Measurements from ENCODE around the gene OR2AG1.

The OR2AG1 gene

DNA sequence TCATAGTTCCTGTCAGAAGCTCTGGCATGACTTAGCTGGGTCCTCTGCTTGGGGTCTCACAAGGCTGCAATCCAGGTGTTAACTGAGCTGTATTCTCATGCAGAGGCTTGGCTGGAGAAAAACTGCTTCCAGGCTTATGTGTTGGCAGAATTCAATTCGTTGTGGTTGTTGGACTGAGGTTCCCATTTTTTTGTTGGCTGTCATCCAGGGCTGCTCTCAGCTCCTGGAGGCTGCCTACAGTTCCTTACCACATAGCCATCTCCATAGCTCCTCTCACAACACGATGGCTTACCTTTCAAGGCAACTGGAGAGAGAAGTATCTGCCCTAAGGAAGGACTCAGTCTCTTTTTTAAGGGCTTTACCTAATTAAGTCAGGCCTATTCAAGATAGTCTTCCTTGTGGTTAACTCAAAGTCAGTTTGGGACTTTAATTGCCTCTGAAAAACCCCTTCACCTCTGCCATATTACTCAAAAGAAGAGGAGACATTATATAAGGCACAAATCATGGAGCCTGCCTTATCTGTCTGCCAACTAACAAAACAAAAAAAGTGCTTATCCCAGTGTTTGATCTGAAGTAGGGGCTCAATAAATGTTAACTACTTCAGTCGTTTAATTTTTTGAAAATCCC lies 46.2 kb upstream of the OR2AG1 start:
- ChIA-PET POLR2A (no interaction called here), CTCF (interaction anchor here (0.6 to 8.8 kb wide), 7 partner anchors 9 to 158 kb away, joined by 3 to 83 read pairs (median 3); no protein-coding TSS in a partner anchor)
- TF ChIP-seq ZNF561 (tag by site-specific recombination; IDR thresholded peaks at IDR 0.05; ENCODE audit: borderline replicate concordance) (no peak), ZFP41 (tag by site-specific recombination; IDR thresholded peaks at IDR 0.05; ENCODE audit: borderline replicate concordance) (no peak), BCL11B (tag by site-specific recombination; IDR thresholded peaks at IDR 0.05; ENCODE audit: low read depth) (no peak), ZFHX2 (tag by site-specific recombination; conservative IDR thresholded peaks at IDR 0.05) (no peak), MEIS1 (CRISPR knock-in tag; IDR thresholded peaks at IDR 0.05; ENCODE audit: borderline replicate concordance) (no peak), GLIS2 (tag by site-specific recombination; IDR thresholded peaks at IDR 0.05) (no peak), ZFP3 (tag by site-specific recombination; IDR thresholded peaks at IDR 0.05; ENCODE audit: low read depth) (no peak), ZNF121 (tag by site-specific recombination; IDR thresholded peaks at IDR 0.05) (no peak), ZNF433 (tag by site-specific recombination; IDR thresholded peaks at IDR 0.05; ENCODE audit: low read depth) (no peak), BCL11A (tag by site-specific recombination; IDR thresholded peaks at IDR 0.05; ENCODE audit: low read depth) (no peak), KLF10 (tag by site-specific recombination; IDR thresholded peaks at IDR 0.05) (no peak), ZNF501 (tag by site-specific recombination; IDR thresholded peaks at IDR 0.05) (no peak), ZNF19 (tag by site-specific recombination; IDR thresholded peaks at IDR 0.05; ENCODE audit: low read depth) (no peak), ZNF133 (tag by site-specific recombination; IDR thresholded peaks at IDR 0.05) (no peak), ZNF707 (tag by site-specific recombination; IDR thresholded peaks at IDR 0.05) (no peak), ZNF24 (tag by site-specific recombination; IDR thresholded peaks at IDR 0.05) (no peak)
- TF ChIP-seq, protein P1, sequence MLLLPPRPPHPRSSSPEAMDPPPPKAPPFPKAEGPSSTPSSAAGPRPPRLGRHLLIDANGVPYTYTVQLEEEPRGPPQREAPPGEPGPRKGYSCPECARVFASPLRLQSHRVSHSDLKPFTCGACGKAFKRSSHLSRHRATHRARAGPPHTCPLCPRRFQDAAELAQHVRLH (tag by site-specific recombination; IDR thresholded peaks at IDR 0.05) = no peak
- TF ChIP-seq, protein P2, sequence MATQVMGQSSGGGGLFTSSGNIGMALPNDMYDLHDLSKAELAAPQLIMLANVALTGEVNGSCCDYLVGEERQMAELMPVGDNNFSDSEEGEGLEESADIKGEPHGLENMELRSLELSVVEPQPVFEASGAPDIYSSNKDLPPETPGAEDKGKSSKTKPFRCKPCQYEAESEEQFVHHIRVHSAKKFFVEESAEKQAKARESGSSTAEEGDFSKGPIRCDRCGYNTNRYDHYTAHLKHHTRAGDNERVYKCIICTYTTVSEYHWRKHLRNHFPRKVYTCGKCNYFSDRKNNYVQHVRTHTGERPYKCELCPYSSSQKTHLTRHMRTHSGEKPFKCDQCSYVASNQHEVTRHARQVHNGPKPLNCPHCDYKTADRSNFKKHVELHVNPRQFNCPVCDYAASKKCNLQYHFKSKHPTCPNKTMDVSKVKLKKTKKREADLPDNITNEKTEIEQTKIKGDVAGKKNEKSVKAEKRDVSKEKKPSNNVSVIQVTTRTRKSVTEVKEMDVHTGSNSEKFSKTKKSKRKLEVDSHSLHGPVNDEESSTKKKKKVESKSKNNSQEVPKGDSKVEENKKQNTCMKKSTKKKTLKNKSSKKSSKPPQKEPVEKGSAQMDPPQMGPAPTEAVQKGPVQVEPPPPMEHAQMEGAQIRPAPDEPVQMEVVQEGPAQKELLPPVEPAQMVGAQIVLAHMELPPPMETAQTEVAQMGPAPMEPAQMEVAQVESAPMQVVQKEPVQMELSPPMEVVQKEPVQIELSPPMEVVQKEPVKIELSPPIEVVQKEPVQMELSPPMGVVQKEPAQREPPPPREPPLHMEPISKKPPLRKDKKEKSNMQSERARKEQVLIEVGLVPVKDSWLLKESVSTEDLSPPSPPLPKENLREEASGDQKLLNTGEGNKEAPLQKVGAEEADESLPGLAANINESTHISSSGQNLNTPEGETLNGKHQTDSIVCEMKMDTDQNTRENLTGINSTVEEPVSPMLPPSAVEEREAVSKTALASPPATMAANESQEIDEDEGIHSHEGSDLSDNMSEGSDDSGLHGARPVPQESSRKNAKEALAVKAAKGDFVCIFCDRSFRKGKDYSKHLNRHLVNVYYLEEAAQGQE (tag by site-specific recombination; IDR thresholded peaks at IDR 0.05) = no peak
- Histone ChIP-seq H3K4me3 (ENCODE audit: low read depth, low read length) (no peak overlapping the region), H3K27ac (ENCODE audit: extremely low read depth, low read depth, low read length) (no peak overlapping the region), H3K4me1 (ENCODE audit: control insufficient read depth, insufficient read depth, low read length) (no peaks in the 10 kb centered on the region), H3K36me3 (ENCODE audit: control insufficient read depth in 2 of 2, insufficient read depth in 1 of 2, low read length in 2 of 2) (no peaks in the 10 kb centered on the region), H3K9me3 (ENCODE audit: control insufficient read depth, insufficient read depth, low read depth, low read length) (no peaks in the 10 kb centered on the region)

DNA sequence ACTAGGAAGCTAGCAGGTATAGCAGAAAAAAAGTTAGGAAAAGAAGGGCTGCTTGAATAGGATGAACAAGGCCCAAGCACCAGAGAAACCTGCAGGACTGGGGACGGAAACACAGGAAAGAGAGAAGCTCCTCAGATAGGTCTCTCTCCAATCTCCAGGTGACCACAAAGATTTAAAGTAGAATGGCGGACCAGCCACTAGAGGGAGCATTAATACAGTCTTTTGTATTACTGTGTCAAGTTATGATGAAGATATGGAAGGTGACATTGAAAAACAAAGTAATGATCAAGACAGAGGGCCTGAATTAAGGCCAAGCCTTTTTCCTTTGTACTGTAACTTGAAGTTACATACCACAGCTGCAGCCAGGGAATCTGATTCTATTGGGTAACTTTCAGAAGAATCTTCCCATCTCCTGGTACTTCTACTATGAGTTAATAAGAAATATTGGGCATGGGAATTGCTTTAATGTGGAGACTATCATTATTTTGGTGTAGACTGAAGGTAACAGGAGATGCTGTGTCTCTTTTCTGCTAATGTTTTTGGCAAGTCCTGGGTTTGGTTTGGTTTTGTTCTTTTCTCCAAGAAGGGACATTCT lies 44.9 kb upstream of the OR2AG1 start:
- H3K4me3 ChIP-seq (ENCODE audit: low read depth, low read length) = no peak overlapping the region
- H3K4me1 ChIP-seq (ENCODE audit: control insufficient read depth, insufficient read depth, low read length) = no peaks in the 10 kb centered on the region
- TF ChIP-seq ZNF654 (tag by site-specific recombination; IDR thresholded peaks at IDR 0.05; ENCODE audit: low read depth) = peak; percentile 50; the same call in 1 of the 2 replicates
- TF ChIP-seq, protein P3, sequence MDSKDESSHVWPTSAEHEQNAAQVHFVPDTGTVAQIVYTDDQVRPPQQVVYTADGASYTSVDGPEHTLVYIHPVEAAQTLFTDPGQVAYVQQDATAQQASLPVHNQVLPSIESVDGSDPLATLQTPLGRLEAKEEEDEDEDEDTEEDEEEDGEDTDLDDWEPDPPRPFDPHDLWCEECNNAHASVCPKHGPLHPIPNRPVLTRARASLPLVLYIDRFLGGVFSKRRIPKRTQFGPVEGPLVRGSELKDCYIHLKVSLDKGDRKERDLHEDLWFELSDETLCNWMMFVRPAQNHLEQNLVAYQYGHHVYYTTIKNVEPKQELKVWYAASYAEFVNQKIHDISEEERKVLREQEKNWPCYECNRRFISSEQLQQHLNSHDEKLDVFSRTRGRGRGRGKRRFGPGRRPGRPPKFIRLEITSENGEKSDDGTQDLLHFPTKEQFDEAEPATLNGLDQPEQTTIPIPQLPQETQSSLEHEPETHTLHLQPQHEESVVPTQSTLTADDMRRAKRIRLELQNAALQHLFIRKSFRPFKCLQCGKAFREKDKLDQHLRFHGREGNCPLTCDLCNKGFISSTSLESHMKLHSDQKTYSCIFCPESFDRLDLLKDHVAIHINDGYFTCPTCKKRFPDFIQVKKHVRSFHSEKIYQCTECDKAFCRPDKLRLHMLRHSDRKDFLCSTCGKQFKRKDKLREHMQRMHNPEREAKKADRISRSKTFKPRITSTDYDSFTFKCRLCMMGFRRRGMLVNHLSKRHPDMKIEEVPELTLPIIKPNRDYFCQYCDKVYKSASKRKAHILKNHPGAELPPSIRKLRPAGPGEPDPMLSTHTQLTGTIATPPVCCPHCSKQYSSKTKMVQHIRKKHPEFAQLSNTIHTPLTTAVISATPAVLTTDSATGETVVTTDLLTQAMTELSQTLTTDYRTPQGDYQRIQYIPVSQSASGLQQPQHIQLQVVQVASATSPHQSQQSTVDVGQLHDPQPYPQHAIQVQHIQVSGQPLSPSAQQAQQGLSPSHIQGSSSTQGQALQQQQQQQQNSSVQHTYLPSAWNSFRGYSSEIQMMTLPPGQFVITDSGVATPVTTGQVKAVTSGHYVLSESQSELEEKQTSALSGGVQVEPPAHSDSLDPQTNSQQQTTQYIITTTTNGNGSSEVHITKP (tag by site-specific recombination; IDR thresholded peaks at IDR 0.05) = no peak
- POLR2A ChIA-PET = interaction anchor here (0.6 kb wide), 1 partner anchor 145 kb away, joined by 3 read pairs; no protein-coding TSS in a partner anchor
- H3K36me3 ChIP-seq (ENCODE audit: control insufficient read depth in 2 of 2, insufficient read depth in 1 of 2, low read length in 2 of 2) = no peaks in the 10 kb centered on the region
- no peaks in the 10 kb centered on the region for H3K9me3 ChIP-seq (ENCODE audit: control insufficient read depth, insufficient read depth, low read depth, low read length)
- CTCF ChIA-PET = interaction anchor here (0.6 to 8.8 kb wide), 26 partner anchors 9 to 927 kb away, joined by 3 to 83 read pairs (median 4); partner anchors contain the start of gene OR2AG2
- H3K27ac ChIP-seq (ENCODE audit: extremely low read depth, low read depth, low read length) = no peak overlapping the region

All from HEK293 (cell line).